Gastroesophageal sphincter (tissue), 4 donors: ENCODE measurements around the gene PLAGL1. TPM values are rescaled to one million over a fixed set of nuclear protein-coding genes. Genes with fewer than 3 reads are reported as not detected.

Experiments
- ATAC-seq: fragments of 150-250 bp; one replicate; pipeline ENCODE4 v1.9.1; 2016; ENCODE audit warnings: mild to moderate bottlenecking, moderate library complexity
- H3K27ac ChIP-seq, 4 donors: fragments of 200-600 bp; sonication (generic) in 3 of 4; 1 replicate in 3 of 4; 2 replicates in 1 of 4; pipeline ENCODE4 v1.5.1; 2016 to 2019
- H3K27me3 ChIP-seq: fragments of 200-600 bp; sonication (generic); one replicate; pipeline ENCODE4 v1.5.1; 2019
- H3K36me3 ChIP-seq, 2 donors: fragments of 200-600 bp; sonication (generic); one replicate each; pipeline ENCODE4 v1.5.1; 2019; ENCODE audit warnings: control low read depth in 1 of 2
- H3K4me1 ChIP-seq, 3 donors: fragments of 200-600 bp; sonication (generic); 1 replicate in 2 of 3; 2 replicates in 1 of 3; pipeline ENCODE4 v1.5.1; 2016 to 2019; ENCODE audit warnings: control low read depth in 2 of 3
- H3K4me3 ChIP-seq, 2 donors: fragments of 200-600 bp; sonication (generic); one replicate each; pipeline ENCODE4 v1.5.1; 2019; ENCODE audit warnings: mild to moderate bottlenecking in 1 of 2, moderate library complexity in 1 of 2
- H3K9me3 ChIP-seq, 3 donors: fragments of 200-600 bp; sonication (generic); one replicate each; pipeline ENCODE4 v1.5.1; 2017 to 2019; ENCODE audit warnings: control low read depth in 2 of 3
- EP300 ChIP-seq: sonication (generic); formaldehyde crosslinking; IDR thresholded peaks from one replicate; pipeline ENCODE4 v1.6.1; 2017; ENCODE audit warnings: antibody characterized with exemption, mild to moderate bottlenecking
- POLR2A ChIP-seq, 2 donors: fragments of 450-650 bp; IDR thresholded peaks; one replicate each; pipeline ENCODE4 v1.6.1; 2017; ENCODE audit warnings: antibody characterized with exemption in 2 of 2, mild to moderate bottlenecking in 2 of 2, moderate library complexity in 1 of 2
- POLR2AphosphoS5 ChIP-seq: sonication (generic); formaldehyde crosslinking; IDR thresholded peaks from one replicate; pipeline ENCODE4 v1.6.1; 2017; ENCODE audit warnings: antibody characterized with exemption
- WGBS, 2 donors: methylation state at CpG; one replicate each; pipeline ENCODE4 v1.1.5; 2018; ENCODE audit warnings: low coverage in 1 of 2; 5-methylcytosine and 5-hydroxymethylcytosine counted together
- total RNA-seq, 4 donors: library from RNA; depleted of rRNA; stranded (reverse); fragments of >200 nt; gene quantifications; one replicate each; pipeline ENCODE4 v1.1.0, GENCODE V29; 2016
- TF ChIP-seq, protein P1 (sequence below), 4 experiments: fragments of 200-600 bp in 2 of 4; fragments of 450-650 bp in 2 of 4; sonication (generic) in 1 of 4; IDR thresholded peaks; one replicate each; pipeline ENCODE4 v1.5.1; 2017 to 2019; ENCODE audit warnings: antibody characterized with exemption in 4 of 4, mild to moderate bottlenecking in 2 of 4, moderate library complexity in 2 of 4

Gene PLAGL1
- total RNA-seq, 4 donors from 2014 or later: 13.2 to 26.3 (median 17.5) TPM

- Histone ChIP-seq H3K36me3 (no peaks in the 10 kb centered on the region), H3K27ac (no peak overlapping the region), H3K27me3 (no peaks in the 10 kb centered on the region), H3K4me1 (peaks cover 0 to 11% (median 0%) of the 10 kb centered on the region in 3 donors), H3K4me3 (no peak overlapping the region), H3K9me3 (no peaks in the 10 kb centered on the region)
- WGBS, 2 donors: 73 to 78% methylated on average over 8 to 10 of the region's 13 CpGs
- TF ChIP-seq, protein P1, sequence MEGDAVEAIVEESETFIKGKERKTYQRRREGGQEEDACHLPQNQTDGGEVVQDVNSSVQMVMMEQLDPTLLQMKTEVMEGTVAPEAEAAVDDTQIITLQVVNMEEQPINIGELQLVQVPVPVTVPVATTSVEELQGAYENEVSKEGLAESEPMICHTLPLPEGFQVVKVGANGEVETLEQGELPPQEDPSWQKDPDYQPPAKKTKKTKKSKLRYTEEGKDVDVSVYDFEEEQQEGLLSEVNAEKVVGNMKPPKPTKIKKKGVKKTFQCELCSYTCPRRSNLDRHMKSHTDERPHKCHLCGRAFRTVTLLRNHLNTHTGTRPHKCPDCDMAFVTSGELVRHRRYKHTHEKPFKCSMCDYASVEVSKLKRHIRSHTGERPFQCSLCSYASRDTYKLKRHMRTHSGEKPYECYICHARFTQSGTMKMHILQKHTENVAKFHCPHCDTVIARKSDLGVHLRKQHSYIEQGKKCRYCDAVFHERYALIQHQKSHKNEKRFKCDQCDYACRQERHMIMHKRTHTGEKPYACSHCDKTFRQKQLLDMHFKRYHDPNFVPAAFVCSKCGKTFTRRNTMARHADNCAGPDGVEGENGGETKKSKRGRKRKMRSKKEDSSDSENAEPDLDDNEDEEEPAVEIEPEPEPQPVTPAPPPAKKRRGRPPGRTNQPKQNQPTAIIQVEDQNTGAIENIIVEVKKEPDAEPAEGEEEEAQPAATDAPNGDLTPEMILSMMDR (IDR thresholded peaks at IDR 0.05): no peak
- TF ChIP-seq POLR2A (IDR thresholded peaks at IDR 0.05) (no peak), POLR2AphosphoS5 (no peak), EP300 (no peak)
- ATAC-seq: no peak
Measured at GRCh38 chr6:143973097-143973966, 34.7 kb downstream of the PLAGL1 start.

DNA sequence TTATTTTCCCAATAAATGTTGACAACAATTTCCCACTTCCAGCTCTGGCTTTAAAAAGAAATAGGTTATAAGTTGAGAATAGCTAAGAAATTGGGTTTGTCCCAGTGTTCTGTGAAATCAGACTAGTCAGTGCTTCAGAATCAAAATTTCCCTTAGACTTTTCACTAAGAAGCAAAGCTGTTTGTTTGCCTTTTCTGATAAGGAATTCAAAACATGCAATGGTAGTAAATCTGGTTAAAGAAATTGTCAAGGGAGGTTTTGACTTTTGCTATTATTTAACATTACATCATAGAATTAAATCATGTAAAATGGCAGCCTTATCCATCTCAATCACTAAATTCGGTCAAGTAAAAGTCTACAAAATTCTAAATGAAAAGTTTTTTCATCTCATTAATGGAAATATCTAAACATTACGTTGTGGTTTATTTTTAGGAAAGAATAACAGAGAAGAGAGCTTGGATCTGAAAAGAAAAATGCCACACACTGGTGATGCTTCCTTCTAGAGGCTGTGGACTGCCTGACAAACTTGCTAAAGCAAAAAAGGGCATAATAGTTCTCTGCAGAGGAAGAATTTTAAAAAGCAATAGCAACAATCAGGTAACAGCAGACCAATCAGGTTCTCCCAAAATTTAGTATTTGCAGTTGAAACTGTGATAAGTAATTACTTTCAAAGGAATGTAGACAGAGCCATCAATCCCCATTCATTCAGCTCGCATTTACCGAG, 36.4 kb downstream of the PLAGL1 start:
- WGBS, 2 donors: 16 to 43% methylated on average over 4 of the region's 4 CpGs
- no peak overlapping the region for H3K4me3 ChIP-seq
- TF ChIP-seq POLR2AphosphoS5: no peak
- no peak for TF ChIP-seq EP300
- no peaks in the 10 kb centered on the region for H3K36me3 ChIP-seq
- no peaks in the 10 kb centered on the region for H3K27me3 ChIP-seq
- ATAC-seq: no peak
- no peak overlapping the region for H3K27ac ChIP-seq
- H3K4me1 ChIP-seq: peaks cover 0 to 11% (median 0%) of the 10 kb centered on the region in 3 donors
- H3K9me3 ChIP-seq: no peaks in the 10 kb centered on the region

GRCh38 chr6:143970456-143971218, 37.4 kb downstream of the PLAGL1 start:
- ATAC-seq: peak; percentile 44
- WGBS, 2 donors: 63 to 65% methylated on average over 6 of the region's 6 CpGs
- H3K36me3 ChIP-seq: no peaks in the 10 kb centered on the region

DNA sequence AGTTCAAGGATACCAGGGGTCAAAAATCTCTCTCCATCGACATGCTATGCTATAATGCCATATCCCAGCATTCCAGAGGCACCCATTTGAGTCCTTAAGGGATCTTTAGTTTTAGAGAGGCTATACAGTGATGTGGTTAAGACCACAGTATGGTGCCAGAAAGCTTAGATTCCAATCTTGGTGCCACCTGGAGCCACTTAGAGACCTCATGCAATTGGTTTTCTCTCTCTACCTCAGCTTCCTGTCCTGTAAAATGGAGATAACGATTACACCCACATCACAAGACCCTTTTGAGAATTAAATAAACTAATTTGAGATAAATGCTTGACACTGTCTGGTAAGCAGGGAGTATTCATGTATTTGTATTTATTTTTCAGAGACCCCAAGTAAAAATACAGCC, 39.0 kb downstream of the PLAGL1 start:
- Histone ChIP-seq H3K27me3 (no peaks in the 10 kb centered on the region), H3K27ac (no peak overlapping the region), H3K4me1 (peaks cover 0 to 19% (median 0%) of the 10 kb centered on the region in 3 donors), H3K4me3 (no peak overlapping the region), H3K9me3 (no peaks in the 10 kb centered on the region), H3K36me3 (peaks cover 0 to 9% of the 10 kb centered on the region in 2 donors)
- no peak for ATAC-seq
- TF ChIP-seq EP300 (no peak), POLR2AphosphoS5 (no peak), POLR2A (IDR thresholded peaks at IDR 0.05) (no peak)
- TF ChIP-seq, protein P1 (IDR thresholded peaks at IDR 0.05): no peak
- WGBS, 2 donors: 63 to 100% methylated on average over 1 to 2 of the region's 2 CpGs

More at GRCh38 chr6:143970456-143971218, 37.4 kb downstream of the PLAGL1 start:
- Histone ChIP-seq H3K4me1 (peaks cover 0 to 11% (median 0%) of the 10 kb centered on the region in 3 donors), H3K27ac (no peak overlapping the region), H3K9me3 (no peaks in the 10 kb centered on the region), H3K27me3 (no peaks in the 10 kb centered on the region), H3K4me3 (no peak overlapping the region)
- TF ChIP-seq POLR2AphosphoS5 (no peak), POLR2A (IDR thresholded peaks at IDR 0.05) (no peak), EP300 (no peak)
- TF ChIP-seq, protein P1 (IDR thresholded peaks at IDR 0.05): no peak
